ENCODE results near the gene SLCO4A1. TPM values are rescaled to one million over a fixed set of nuclear protein-coding genes. Genes with fewer than 3 reads are reported as not detected.
A peak's percentile ranks its signal among the peaks of the same experiment; 100 is the strongest.

The SLCO4A1 gene
- polyA plus RNA-seq, 1 donor (not counting 4 experiments of a cell fraction or from before 2014, with no cell fraction given), result 1.8 TPM

- no peak overlapping the region for H3K4me2 ChIP-seq (ENCODE audit: control insufficient read depth, extremely low read depth, insufficient read depth, low read depth, low read length)
- peak overlapping the region; percentile 20 for H3K9ac ChIP-seq (ENCODE audit: control insufficient read depth, extremely low read depth, insufficient read depth, low read length)
- DNase-seq (ENCODE audit: low read depth, low spot score) (no peak), FAIRE-seq (peak; percentile 9)
- no peaks in the 10 kb centered on the region for H4K20me1 ChIP-seq (ENCODE audit: control insufficient read depth, extremely low read depth, insufficient read depth, low read length)
- H2AFZ ChIP-seq (ENCODE audit: control insufficient read depth, low read length), result no peak overlapping the region
- H3K27ac ChIP-seq (ENCODE audit: control insufficient read depth, insufficient read depth, low read length), result peak overlapping the region; percentile 50
- dilution Hi-C loops (cut with MboI; ENCODE audit: extremely low pct_ligation_motif_present, low sequenced_read_pairs), result no loop called here
- no peak for TF ChIP-seq CTCF (optimal IDR thresholded peaks at IDR 0.05 in 1 of 3, IDR thresholded peaks at IDR 0.05 in 1 of 3, conservative IDR thresholded peaks at IDR 0.05 in 1 of 3; ENCODE audit: extremely low read depth in 1 of 3, insufficient read depth in 2 of 3, low read length in 3 of 3)
- no peak for TF ChIP-seq EZH2 (IDR thresholded peaks at IDR 0.05; ENCODE audit: low read length)
- no peaks in the 10 kb centered on the region for H3K27me3 ChIP-seq (ENCODE audit: control insufficient read depth, extremely low read depth, insufficient read depth, low read length)
- no peak overlapping the region for H3K4me3 ChIP-seq (ENCODE audit: control insufficient read depth in 2 of 3, extremely low read depth in 1 of 3, insufficient read depth in 2 of 3, low read depth in 1 of 3, low read length in 3 of 3)
- no peaks in the 10 kb centered on the region for H3K36me3 ChIP-seq (ENCODE audit: control insufficient read depth in 2 of 2, extremely low read depth in 1 of 2, insufficient read depth in 2 of 2, low read length in 2 of 2)
- H3K4me1 ChIP-seq (ENCODE audit: control insufficient read depth, extremely low read depth, insufficient read depth, low read length), result peaks cover 8% of the 10 kb centered on the region
- H3K9me3 ChIP-seq (ENCODE audit: control insufficient read depth, low read depth, low read length), result no peaks in the 10 kb centered on the region
- H3K9me1 ChIP-seq (ENCODE audit: control insufficient read depth, extremely low read depth, insufficient read depth, low read length), result no peaks in the 10 kb centered on the region
- no peaks in the 10 kb centered on the region for H3K79me2 ChIP-seq (ENCODE audit: control insufficient read depth, insufficient read depth, low read length)
Measured at GRCh38 chr20:62662422-62662821, 20.1 kb downstream of the SLCO4A1 start.

- Histone ChIP-seq H3K27me3 (ENCODE audit: control insufficient read depth, extremely low read depth, insufficient read depth, low read length) (no peaks in the 10 kb centered on the region), H3K79me2 (ENCODE audit: control insufficient read depth, insufficient read depth, low read length) (no peaks in the 10 kb centered on the region), H3K9me1 (ENCODE audit: control insufficient read depth, extremely low read depth, insufficient read depth, low read length) (no peaks in the 10 kb centered on the region), H4K20me1 (ENCODE audit: control insufficient read depth, extremely low read depth, insufficient read depth, low read length) (no peaks in the 10 kb centered on the region), H3K4me3 (ENCODE audit: control insufficient read depth in 2 of 3, extremely low read depth in 1 of 3, insufficient read depth in 2 of 3, low read depth in 1 of 3, low read length in 3 of 3) (no peak overlapping the region), H3K9me3 (ENCODE audit: control insufficient read depth, low read depth, low read length) (no peaks in the 10 kb centered on the region), H3K27ac (ENCODE audit: control insufficient read depth, insufficient read depth, low read length) (no peak overlapping the region), H2AFZ (ENCODE audit: control insufficient read depth, low read length) (no peak overlapping the region), H3K36me3 (ENCODE audit: control insufficient read depth in 2 of 2, extremely low read depth in 1 of 2, insufficient read depth in 2 of 2, low read length in 2 of 2) (no peaks in the 10 kb centered on the region), H3K9ac (ENCODE audit: control insufficient read depth, extremely low read depth, insufficient read depth, low read length) (no peak overlapping the region), H3K4me1 (ENCODE audit: control insufficient read depth, extremely low read depth, insufficient read depth, low read length) (peaks cover 8% of the 10 kb centered on the region), H3K4me2 (ENCODE audit: control insufficient read depth, extremely low read depth, insufficient read depth, low read depth, low read length) (no peak overlapping the region)
- no peak for TF ChIP-seq CTCF (optimal IDR thresholded peaks at IDR 0.05 in 1 of 3, IDR thresholded peaks at IDR 0.05 in 1 of 3, conservative IDR thresholded peaks at IDR 0.05 in 1 of 3; ENCODE audit: extremely low read depth in 1 of 3, insufficient read depth in 2 of 3, low read length in 3 of 3)
- no peak for TF ChIP-seq EZH2 (IDR thresholded peaks at IDR 0.05; ENCODE audit: low read length)
- FAIRE-seq (no peak), DNase-seq (ENCODE audit: low read depth, low spot score) (no peak)
- dilution Hi-C loops (cut with MboI; ENCODE audit: extremely low pct_ligation_motif_present, low sequenced_read_pairs), result no loop called here
Measured at GRCh38 chr20:62663145-62664018, 21.1 kb downstream of the SLCO4A1 start.
